KMS-11 (cell line): ENCODE data around the gene MED31.
"Not testable (repeated sequence)": the region's sequence is repeated elsewhere in the genome, so short reads cannot be mapped to it uniquely, and the experiment has no call there.

ENCODE experiments used
- H2AFZ ChIP-seq: fragments of 200-600 bp; sonication (generic); 2 replicates; pipeline ENCODE4 v1.6.1; 2016; ENCODE audit warnings: antibody characterized with exemption, mixed run types, low read depth
- H3K27ac ChIP-seq: fragments of 200-600 bp; sonication (generic); 2 replicates; pipeline ENCODE4 v1.6.1; 2016; ENCODE audit warnings: mild to moderate bottlenecking, mixed run types
- H3K27me3 ChIP-seq: fragments of 200-600 bp; sonication (generic); 2 replicates; pipeline ENCODE4 v1.6.1; 2017; ENCODE audit warnings: mild to moderate bottlenecking, low read depth, mixed run types, moderate library complexity; ENCODE audit not compliant: insufficient read depth
- H3K36me3 ChIP-seq: fragments of 200-600 bp; sonication (generic); 2 replicates; pipeline ENCODE4 v1.6.1; 2017; ENCODE audit warnings: mild to moderate bottlenecking, mixed run types; ENCODE audit not compliant: insufficient read depth
- H3K4me1 ChIP-seq: fragments of 200-600 bp; sonication (generic); 2 replicates; pipeline ENCODE4 v1.6.1; 2016; ENCODE audit warnings: mild to moderate bottlenecking, low read depth, mixed run types; ENCODE audit not compliant: poor library complexity, severe bottlenecking
- H3K4me2 ChIP-seq: fragments of 200-600 bp; sonication (generic); 2 replicates; pipeline ENCODE4 v1.7.0; 2016; ENCODE audit warnings: mild to moderate bottlenecking, mixed run types
- H3K4me3 ChIP-seq: fragments of 200-600 bp; sonication (generic); IDR thresholded peaks from 2 replicates; pipeline ENCODE4 v1.6.1; 2017; ENCODE audit warnings: low read depth, low read length, mixed read lengths; ENCODE audit not compliant: insufficient read depth
- H3K79me2 ChIP-seq: fragments of 200-600 bp; sonication (generic); 2 replicates; pipeline ENCODE4 v1.6.1; 2016; ENCODE audit warnings: low read depth, mixed run types; ENCODE audit not compliant: insufficient read depth
- H3K9ac ChIP-seq: fragments of 200-600 bp; sonication (generic); 2 replicates; pipeline ENCODE4 v1.6.1; 2016; ENCODE audit warnings: mild to moderate bottlenecking, mixed run types
- H4K20me1 ChIP-seq: fragments of 200-600 bp; sonication (generic); 2 replicates; pipeline ENCODE4 v1.6.1; 2016; ENCODE audit warnings: mild to moderate bottlenecking, mixed run types; ENCODE audit not compliant: insufficient read depth
- CTCF ChIP-seq: fragments of 200-600 bp; sonication (generic); conservative IDR thresholded peaks from 2 replicates; pipeline ENCODE4 v1.6.1; 2017; ENCODE audit warnings: low read depth, mild to moderate bottlenecking, antibody characterized with exemption, low read length, moderate library complexity, mixed read lengths

The MED31 gene

GRCh38 chr17:6596941-6597340 lies 54.5 kb downstream of the MED31 start:
- H3K4me2 ChIP-seq: no peak overlapping the region
- H3K4me1 ChIP-seq: no peaks in the 10 kb centered on the region
- no peaks in the 10 kb centered on the region for H4K20me1 ChIP-seq
- H2AFZ ChIP-seq: no peak overlapping the region
- no peak overlapping the region for H3K9ac ChIP-seq
- H3K27ac ChIP-seq: no peak overlapping the region
- no peaks in the 10 kb centered on the region for H3K79me2 ChIP-seq
- H3K4me3 ChIP-seq: no peak overlapping the region
- no peaks in the 10 kb centered on the region for H3K27me3 ChIP-seq
- TF ChIP-seq CTCF: no peak
- no peaks in the 10 kb centered on the region for H3K36me3 ChIP-seq

- no peak overlapping the region for H3K9ac ChIP-seq
- H3K79me2 ChIP-seq: no peaks in the 10 kb centered on the region
- no peak overlapping the region for H3K27ac ChIP-seq
- H2AFZ ChIP-seq: no peak overlapping the region
- no peaks in the 10 kb centered on the region for H4K20me1 ChIP-seq
- no peaks in the 10 kb centered on the region for H3K4me1 ChIP-seq
- TF ChIP-seq CTCF: no peak
- no peaks in the 10 kb centered on the region for H3K36me3 ChIP-seq
- H3K27me3 ChIP-seq: no peaks in the 10 kb centered on the region
- H3K4me2 ChIP-seq: no peak overlapping the region
- no peak overlapping the region for H3K4me3 ChIP-seq
Observed at GRCh38 chr17:6596511-6596910, 54.9 kb downstream of the MED31 start.

- no peaks in the 10 kb centered on the region for H3K36me3 ChIP-seq
- H3K79me2 ChIP-seq: no peaks in the 10 kb centered on the region
- no peak overlapping the region for H3K27ac ChIP-seq
- H4K20me1 ChIP-seq: no peaks in the 10 kb centered on the region
- H3K4me2 ChIP-seq: no peak overlapping the region
- no peaks in the 10 kb centered on the region for H3K4me1 ChIP-seq
- H2AFZ ChIP-seq: no peak overlapping the region
- H3K9ac ChIP-seq: no peak overlapping the region
- H3K27me3 ChIP-seq: no peaks in the 10 kb centered on the region
- no peak for TF ChIP-seq CTCF
- H3K4me3 ChIP-seq: no peak overlapping the region
Observed at GRCh38 chr17:6596081-6596480, 55.3 kb downstream of the MED31 start.

GRCh38 chr17:6593371-6593770 lies 58.0 kb downstream of the MED31 start:
- not testable (repeated sequence) for H3K36me3 ChIP-seq, H3K27me3 ChIP-seq, H3K4me3 ChIP-seq, H4K20me1 ChIP-seq, H3K4me2 ChIP-seq, H3K9ac ChIP-seq, H3K79me2 ChIP-seq, H3K27ac ChIP-seq, H3K4me1 ChIP-seq, H2AFZ ChIP-seq
